OCI-LY1 (cell line): Measurements from ENCODE around the gene KDM4B.

ENCODE experiments used
- EZH2 ChIP-seq: fragments of 200-600 bp; sonication (generic), shearing (Covaris generic); IDR thresholded peaks from 2 replicates; pipeline ENCODE4 v1.8.0; 2017; ENCODE audit warnings: borderline replicate concordance, mixed run types, mild to moderate bottlenecking, antibody characterized with exemption, low read length, moderate library complexity, mixed read lengths
- TF ChIP-seq, protein P1 (sequence below): fragments of 200-600 bp; sonication (generic), shearing (Covaris generic); IDR thresholded peaks from 2 replicates; pipeline ENCODE4 v1.5.1; 2017; ENCODE audit warnings: mild to moderate bottlenecking, antibody characterized with exemption, low read length, moderate library complexity, mixed read lengths

DNA sequence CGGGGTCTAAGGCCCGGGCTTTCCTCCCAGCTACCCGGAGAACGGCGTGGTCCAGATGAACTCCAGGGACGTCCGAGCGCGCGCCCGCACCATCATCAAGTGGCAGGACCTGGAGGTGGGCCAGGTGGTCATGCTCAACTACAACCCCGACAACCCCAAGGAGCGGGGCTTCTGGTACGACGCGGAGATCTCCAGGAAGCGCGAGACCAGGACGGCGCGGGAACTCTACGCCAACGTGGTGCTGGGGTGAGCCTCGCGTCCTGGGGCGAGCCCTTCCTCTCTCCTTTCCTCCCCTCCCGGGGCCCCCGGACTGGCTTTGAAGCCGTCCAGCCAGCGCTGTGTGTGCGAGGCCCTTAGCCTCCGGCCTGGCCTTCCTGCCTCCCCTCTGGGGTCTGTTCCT, 36.2 kb upstream of the KDM4B start:
- TF ChIP-seq, protein P1, sequence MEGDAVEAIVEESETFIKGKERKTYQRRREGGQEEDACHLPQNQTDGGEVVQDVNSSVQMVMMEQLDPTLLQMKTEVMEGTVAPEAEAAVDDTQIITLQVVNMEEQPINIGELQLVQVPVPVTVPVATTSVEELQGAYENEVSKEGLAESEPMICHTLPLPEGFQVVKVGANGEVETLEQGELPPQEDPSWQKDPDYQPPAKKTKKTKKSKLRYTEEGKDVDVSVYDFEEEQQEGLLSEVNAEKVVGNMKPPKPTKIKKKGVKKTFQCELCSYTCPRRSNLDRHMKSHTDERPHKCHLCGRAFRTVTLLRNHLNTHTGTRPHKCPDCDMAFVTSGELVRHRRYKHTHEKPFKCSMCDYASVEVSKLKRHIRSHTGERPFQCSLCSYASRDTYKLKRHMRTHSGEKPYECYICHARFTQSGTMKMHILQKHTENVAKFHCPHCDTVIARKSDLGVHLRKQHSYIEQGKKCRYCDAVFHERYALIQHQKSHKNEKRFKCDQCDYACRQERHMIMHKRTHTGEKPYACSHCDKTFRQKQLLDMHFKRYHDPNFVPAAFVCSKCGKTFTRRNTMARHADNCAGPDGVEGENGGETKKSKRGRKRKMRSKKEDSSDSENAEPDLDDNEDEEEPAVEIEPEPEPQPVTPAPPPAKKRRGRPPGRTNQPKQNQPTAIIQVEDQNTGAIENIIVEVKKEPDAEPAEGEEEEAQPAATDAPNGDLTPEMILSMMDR: no peak
- TF ChIP-seq EZH2: no peak
